ENCODE data around the gene PRELP. TPM values are rescaled to one million over a fixed set of nuclear protein-coding genes. Genes with fewer than 3 reads are reported as not detected.

PRELP gene
- total RNA-seq, 1 donor: 1.4 TPM

DNA sequence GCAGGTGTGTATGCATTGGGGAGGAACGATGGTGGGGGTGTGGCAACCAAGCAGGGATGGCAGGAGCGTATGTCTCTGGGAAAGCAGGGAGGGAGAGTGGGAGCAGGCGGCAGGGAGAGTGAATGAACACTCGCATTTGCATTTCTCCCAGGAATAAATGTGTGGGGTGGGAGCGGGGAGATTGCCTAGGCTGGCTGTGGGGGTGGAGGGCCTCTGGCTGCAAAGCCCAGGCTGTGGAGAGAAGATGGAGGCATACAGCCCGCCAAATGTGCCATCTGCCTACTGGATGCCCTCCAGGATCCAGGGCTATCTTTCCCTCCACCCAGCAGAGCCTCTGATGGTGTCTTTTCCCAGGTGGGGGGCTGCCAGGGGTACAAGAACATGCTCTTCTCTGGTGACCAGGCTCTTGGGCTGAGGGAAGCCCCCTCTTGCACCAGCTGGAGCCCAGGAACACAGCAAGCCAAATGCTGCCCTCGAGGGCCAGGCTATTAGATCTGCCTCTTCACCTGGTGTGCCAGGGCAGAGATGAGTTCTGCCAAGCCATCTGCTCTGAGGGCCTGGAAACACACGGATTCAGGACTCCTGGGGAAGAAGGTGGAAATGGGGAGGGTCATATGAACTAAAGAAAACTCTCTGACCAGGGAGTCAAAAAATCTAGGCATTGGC, 16.6 kb downstream of the PRELP start:
- H3K4me3 ChIP-seq (ENCODE audit: low read depth, low read length): no peak overlapping the region
- no peak for DNase-seq (ENCODE audit: low read depth)
- TF ChIP-seq, protein P1, sequence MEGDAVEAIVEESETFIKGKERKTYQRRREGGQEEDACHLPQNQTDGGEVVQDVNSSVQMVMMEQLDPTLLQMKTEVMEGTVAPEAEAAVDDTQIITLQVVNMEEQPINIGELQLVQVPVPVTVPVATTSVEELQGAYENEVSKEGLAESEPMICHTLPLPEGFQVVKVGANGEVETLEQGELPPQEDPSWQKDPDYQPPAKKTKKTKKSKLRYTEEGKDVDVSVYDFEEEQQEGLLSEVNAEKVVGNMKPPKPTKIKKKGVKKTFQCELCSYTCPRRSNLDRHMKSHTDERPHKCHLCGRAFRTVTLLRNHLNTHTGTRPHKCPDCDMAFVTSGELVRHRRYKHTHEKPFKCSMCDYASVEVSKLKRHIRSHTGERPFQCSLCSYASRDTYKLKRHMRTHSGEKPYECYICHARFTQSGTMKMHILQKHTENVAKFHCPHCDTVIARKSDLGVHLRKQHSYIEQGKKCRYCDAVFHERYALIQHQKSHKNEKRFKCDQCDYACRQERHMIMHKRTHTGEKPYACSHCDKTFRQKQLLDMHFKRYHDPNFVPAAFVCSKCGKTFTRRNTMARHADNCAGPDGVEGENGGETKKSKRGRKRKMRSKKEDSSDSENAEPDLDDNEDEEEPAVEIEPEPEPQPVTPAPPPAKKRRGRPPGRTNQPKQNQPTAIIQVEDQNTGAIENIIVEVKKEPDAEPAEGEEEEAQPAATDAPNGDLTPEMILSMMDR (IDR thresholded peaks at IDR 0.05; ENCODE audit: insufficient read depth, low read length): no peak

DNA sequence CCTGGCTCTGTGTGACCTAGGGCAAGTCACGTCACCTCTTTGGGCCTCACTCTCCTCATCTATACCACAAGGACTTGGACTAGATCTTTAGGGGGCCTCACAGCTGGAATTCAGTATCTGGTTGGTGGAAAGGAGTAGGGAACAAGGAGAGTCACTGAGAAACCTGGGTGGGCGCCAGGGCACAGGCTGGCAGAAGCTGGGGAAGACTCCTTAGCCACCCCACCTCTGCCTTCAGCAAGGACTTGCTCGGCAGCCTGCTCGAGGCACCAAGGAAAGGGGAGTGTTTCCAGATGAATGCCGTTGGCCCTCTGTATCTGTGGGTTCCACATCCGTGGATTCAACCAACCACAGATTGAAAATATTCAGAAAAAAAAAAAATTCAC, 17.1 kb downstream of the PRELP start:
- TF ChIP-seq, protein P1 (IDR thresholded peaks at IDR 0.05; ENCODE audit: insufficient read depth, low read length): no peak
- H3K4me3 ChIP-seq (ENCODE audit: low read depth, low read length): no peak overlapping the region
- DNase-seq (ENCODE audit: low read depth): no peak

DNA sequence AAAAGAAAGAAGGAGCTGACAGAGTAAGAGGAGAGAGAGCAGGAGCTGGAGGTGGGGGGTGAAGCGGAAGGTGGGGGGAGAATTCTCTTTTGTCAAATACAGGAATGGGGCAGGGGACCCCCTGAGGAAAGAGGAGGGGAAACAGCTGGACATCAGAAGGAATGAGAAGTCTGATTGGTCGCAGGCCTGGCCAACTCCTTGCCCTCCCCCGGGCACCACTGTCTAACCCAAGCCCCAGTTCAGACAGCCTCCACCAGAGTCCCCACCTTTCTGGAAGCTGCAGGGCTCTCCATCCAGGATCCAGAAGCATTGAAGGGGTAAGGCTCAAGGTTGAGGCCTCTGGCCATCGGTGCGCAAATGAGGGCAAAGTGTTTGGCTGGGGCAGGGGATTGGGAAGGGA, 18.3 kb downstream of the PRELP start, which contains the start of gene OPTC:
Gene OPTC, plus strand, starts transcription at position 253 of the 400 bp plus-strand sequence. CDS start 1,853 bp downstream, outside the sequence.
- DNase-seq (ENCODE audit: low read depth): no peak
- TF ChIP-seq, protein P1 (IDR thresholded peaks at IDR 0.05; ENCODE audit: insufficient read depth, low read length): no peak
- no peak within 1 kb of the TSS for H3K4me3 ChIP-seq (ENCODE audit: low read depth, low read length)

DNA sequence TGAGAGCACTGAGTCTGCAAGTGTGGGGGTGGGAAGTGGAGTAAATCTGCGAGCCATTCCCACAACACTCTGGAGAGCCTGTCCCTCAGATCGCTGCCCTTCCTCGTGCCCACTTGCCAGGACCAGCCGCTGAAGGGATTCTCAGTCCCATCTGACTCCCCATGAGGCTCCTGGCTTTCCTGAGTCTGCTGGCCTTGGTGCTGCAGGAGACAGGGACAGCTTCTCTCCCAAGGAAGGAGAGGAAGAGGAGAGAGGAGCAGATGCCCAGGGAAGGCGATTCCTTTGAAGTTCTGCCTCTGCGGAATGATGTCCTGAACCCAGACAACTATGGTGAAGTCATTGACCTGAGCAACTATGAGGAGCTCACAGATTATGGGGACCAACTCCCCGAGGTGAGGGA, 20.2 kb downstream of the PRELP start:
- H3K4me3 ChIP-seq (ENCODE audit: low read depth, low read length): no peak overlapping the region
- TF ChIP-seq, protein P1 (IDR thresholded peaks at IDR 0.05; ENCODE audit: insufficient read depth, low read length): no peak
- DNase-seq (ENCODE audit: low read depth): no peak

DNA sequence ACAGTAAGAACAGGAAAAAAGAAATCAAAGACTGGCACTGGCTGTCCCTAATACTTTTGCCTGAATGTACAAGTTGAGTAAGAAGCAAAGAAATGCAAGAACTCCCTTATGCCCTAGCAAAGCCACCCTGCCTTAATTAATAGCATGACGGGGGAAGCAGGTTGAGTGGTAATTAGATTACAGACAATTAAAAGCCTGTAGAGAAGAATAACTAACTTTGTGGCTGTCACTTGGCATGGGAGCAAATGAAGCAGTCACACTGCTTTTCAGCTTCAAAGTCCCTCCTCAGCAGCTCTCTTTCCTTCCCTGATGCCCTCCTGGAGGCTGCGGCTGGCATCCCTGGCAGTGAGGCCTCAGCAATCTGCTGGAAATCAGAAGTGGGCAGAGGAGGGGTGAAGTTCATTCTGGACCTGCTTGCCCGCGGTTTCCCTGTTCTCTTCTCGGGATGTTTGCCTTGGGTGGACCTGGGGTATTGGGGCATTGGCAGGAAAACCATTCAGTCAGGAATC, 21.7 kb downstream of the PRELP start:
- DNase-seq (ENCODE audit: low read depth): no peak
- no peak overlapping the region for H3K4me3 ChIP-seq (ENCODE audit: low read depth, low read length)
- TF ChIP-seq, protein P1 (IDR thresholded peaks at IDR 0.05; ENCODE audit: insufficient read depth, low read length): no peak

DNA sequence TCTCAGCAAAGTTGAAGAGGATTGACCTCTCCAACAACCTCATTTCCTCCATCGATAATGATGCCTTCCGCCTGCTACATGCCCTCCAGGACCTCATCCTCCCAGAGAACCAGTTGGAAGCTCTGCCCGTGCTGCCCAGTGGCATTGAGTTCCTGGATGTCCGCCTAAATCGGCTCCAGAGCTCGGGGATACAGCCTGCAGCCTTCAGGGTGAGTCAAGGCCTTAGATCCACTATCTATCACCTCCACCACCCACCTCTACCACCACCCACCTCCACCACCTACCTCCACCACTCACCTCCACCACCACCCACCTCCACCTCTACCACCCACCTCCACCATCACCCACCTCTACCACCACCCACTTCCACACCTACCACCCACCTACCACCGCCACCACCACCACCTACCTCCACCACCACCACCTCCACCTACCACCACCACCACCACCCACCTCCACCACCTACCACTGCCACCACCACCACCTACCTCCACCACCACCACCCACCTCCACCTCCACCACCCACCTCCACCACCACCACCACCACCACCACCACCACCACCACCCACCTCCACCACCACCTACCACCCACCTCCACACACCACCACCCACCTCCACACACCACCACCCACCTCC, 24.2 kb downstream of the PRELP start:
- no peak for DNase-seq (ENCODE audit: low read depth)
- H3K4me3 ChIP-seq (ENCODE audit: low read depth, low read length): no peak overlapping the region
- TF ChIP-seq, protein P1 (IDR thresholded peaks at IDR 0.05; ENCODE audit: insufficient read depth, low read length): no peak

All from fibroblast of the aortic adventitia (primary cell).